Mucosa of descending colon (tissue), 3 donors: ENCODE measurements around the gene COL5A1. TPM values are rescaled to one million over a fixed set of nuclear protein-coding genes. Genes with fewer than 3 reads are reported as not detected.

Experiments used
- ATAC-seq: fragments of 200-7000 bp; cut with Tn5 transposase; one replicate; pipeline ENCODE4 v1.9.1; 2020; ENCODE audit warnings: mild to moderate bottlenecking, moderate library complexity
- DNase-seq, 3 donors: peaks; one replicate each; pipeline ENCODE4 v3.0.0-alpha.2; 2020
- H3K36me3 ChIP-seq: fragments of 200-600 bp; one replicate; pipeline ENCODE4 v1.8.0; 2021; ENCODE audit warnings: low read depth, mild to moderate bottlenecking
- H3K4me1 ChIP-seq: fragments of 200-600 bp; one replicate; pipeline ENCODE4 v1.8.0; 2021; ENCODE audit warnings: low read depth, mild to moderate bottlenecking
- H3K4me3 ChIP-seq: fragments of 200-600 bp; one replicate; pipeline ENCODE4 v1.8.0; 2021; ENCODE audit warnings: mild to moderate bottlenecking
- H3K9me3 ChIP-seq: fragments of 200-600 bp; one replicate; pipeline ENCODE4 v1.8.0; 2021; ENCODE audit warnings: mild to moderate bottlenecking
- intact Hi-C, 2 donors: fragments of 100-400 bp; cut with DNase I in 1 of 2; cut with micrococcal nuclease in 1 of 2; formaldehyde crosslinking; loops; one replicate each; pipeline versions ENCODE4 v1.11.0 to v1.11.1; 2022; cut with DNase I, micrococcal nuclease
- total RNA-seq, 3 donors: library from RNA; stranded (reverse); fragmentation: NEBNext Ultra II Directional in 2 of 3; extraction: Animal tissue kit (Norgen Biotek cat#: 25700) in 2 of 3; gene quantifications; one replicate each; pipeline versions ENCODE4 v1.2.1 to v1.2.4, GENCODE V29; 2021 to 2023
- TF ChIP-seq, protein P1 (sequence below): fragments of 200-600 bp; IDR thresholded peaks from one replicate; pipeline ENCODE4 v1.8.0; 2022; ENCODE audit warnings: antibody characterized with exemption, mild to moderate bottlenecking
- donor health status: DM: no; HTN: no; CAD: no; lungs with moderate emphysema.
- donor health status: DM: no; HTN: no; CAD: no.
- donor health status: DM: no; HTN: yes; CAD: no.

Gene COL5A1
- total RNA-seq, 3 donors from 2014 or later: 8.6 to 62.3 (median 22.2) TPM

DNA sequence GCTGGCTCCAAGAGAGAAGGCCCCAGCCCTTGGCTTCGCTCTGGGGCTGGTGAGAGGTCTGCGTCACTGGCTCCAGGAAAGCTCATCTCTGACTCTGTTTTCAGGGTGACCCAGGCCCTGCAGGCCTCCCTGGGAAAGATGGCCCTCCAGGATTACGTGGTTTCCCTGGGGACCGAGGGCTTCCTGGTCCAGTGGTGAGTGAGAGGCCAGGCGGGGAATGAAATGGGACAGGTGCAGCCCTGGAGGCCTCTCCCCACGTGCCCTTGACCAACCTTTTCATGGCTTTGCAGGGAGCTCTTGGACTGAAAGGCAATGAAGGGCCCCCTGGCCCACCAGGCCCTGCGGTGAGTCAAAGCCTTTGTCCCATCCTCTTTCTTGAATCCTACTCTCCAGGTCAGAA is 163.3 kb downstream of the COL5A1 start:
- TF ChIP-seq, protein P1, sequence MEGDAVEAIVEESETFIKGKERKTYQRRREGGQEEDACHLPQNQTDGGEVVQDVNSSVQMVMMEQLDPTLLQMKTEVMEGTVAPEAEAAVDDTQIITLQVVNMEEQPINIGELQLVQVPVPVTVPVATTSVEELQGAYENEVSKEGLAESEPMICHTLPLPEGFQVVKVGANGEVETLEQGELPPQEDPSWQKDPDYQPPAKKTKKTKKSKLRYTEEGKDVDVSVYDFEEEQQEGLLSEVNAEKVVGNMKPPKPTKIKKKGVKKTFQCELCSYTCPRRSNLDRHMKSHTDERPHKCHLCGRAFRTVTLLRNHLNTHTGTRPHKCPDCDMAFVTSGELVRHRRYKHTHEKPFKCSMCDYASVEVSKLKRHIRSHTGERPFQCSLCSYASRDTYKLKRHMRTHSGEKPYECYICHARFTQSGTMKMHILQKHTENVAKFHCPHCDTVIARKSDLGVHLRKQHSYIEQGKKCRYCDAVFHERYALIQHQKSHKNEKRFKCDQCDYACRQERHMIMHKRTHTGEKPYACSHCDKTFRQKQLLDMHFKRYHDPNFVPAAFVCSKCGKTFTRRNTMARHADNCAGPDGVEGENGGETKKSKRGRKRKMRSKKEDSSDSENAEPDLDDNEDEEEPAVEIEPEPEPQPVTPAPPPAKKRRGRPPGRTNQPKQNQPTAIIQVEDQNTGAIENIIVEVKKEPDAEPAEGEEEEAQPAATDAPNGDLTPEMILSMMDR: no peak
- intact Hi-C loops: no loop called here
- DNase-seq: no peak
- H3K9me3 ChIP-seq: no peaks in the 10 kb centered on the region
- no peak for ATAC-seq
- H3K36me3 ChIP-seq: no peaks in the 10 kb centered on the region
- no peaks in the 10 kb centered on the region for H3K4me1 ChIP-seq
- no peak overlapping the region for H3K4me3 ChIP-seq

DNA sequence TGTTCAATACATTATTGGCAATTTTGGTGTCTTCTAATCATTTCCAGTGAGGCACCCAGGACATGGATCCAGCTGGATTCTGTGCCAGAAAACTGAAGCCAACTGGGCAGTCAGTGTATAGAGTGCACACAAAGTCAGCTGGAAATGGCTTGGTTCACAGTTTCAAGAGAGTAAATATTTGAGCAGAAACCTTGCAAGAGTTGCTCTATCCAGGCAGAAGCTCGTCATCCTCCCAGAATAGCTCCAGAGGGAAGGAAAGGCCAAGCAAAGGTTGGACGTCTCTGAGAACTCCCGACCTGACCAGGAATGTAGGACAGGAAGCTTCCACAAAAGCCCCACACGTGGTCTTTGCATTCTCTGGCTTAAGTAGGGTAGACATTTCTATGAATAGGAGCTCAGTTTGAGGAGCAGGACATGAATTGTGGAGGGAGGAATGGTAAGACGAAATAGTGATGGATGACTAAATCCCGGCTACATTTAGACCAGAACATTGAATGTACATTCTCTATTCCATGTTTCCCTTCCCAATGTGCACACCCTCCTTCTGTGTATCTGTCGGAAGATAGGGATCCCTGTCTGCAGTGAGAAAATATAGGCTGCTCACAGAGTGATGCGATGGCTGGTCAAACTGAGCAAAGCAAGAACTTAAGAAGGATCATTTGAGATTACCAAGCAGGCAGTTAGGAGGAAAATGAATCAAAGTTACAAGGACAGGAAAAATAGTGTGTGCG is 166.3 kb downstream of the COL5A1 start:
- no peak for ATAC-seq
- Histone ChIP-seq H3K36me3 (no peaks in the 10 kb centered on the region), H3K4me1 (no peaks in the 10 kb centered on the region), H3K9me3 (no peaks in the 10 kb centered on the region), H3K4me3 (no peak overlapping the region)
- TF ChIP-seq, protein P1: no peak
- intact Hi-C loops: no loop called here
- no peak for DNase-seq

DNA sequence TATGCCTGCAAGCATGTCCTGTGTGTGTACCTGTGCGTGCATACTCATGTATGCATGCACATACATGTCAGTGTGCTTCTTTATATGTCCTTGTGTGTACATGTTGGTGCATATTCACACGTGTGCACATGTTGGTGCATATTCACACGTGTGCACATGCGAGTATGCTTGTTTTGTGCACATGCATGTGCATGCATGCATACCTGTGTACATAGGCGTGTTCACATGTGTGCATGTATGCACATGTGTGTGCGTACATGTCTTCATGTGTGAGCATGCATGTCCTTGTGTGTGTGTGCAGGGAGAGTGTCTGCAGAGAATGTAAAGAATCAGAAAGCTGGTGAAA is 166.8 kb downstream of the COL5A1 start:
- ATAC-seq: no peak
- H3K4me1 ChIP-seq: no peaks in the 10 kb centered on the region
- no peak overlapping the region for H3K4me3 ChIP-seq
- intact Hi-C loops: no loop called here
- H3K36me3 ChIP-seq: no peaks in the 10 kb centered on the region
- H3K9me3 ChIP-seq: no peaks in the 10 kb centered on the region
- DNase-seq: no peak
- TF ChIP-seq, protein P1: no peak

DNA sequence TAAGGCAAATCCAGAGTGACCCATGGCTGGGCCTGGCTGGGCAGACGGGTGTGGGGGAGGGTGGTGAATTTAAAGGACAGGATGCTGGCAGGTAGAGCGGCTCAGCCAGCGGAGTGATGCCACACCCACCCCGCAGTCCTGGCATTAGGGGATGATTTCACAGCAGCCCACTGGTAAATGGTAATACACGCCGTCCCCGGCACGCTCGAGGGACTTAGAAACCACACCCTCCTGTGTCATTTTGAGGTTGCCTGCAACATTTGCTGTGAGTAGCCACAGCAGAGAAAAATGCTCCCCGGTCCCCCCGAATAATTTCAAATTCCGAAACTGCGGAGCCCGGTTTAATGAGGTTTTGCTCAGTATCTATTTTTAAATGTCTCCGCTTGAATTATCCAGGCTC is 167.7 kb downstream of the COL5A1 start:
- DNase-seq (no peak), ATAC-seq (no peak)
- intact Hi-C loops: no loop called here
- Histone ChIP-seq H3K4me1 (no peaks in the 10 kb centered on the region), H3K9me3 (no peaks in the 10 kb centered on the region), H3K36me3 (no peaks in the 10 kb centered on the region), H3K4me3 (no peak overlapping the region)
- TF ChIP-seq, protein P1: no peak

DNA sequence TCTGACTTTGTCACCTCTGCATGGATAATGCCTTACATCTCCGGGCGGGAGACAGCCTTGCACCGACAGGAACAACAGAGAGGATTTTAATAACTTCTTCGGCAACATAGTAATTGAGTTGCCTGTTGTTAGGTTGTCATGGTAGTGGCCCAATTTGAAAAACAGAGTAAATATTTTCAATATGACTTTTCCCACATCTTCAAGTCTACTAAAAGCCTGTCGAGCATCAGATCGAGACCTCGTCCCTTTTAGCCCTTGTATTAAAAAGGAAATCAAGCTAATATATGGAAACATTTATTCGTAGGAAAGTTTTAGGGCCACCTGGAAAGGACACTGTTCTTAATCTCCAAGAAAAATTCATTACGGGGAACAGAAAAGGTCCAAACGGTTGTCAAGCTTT is 168.2 kb downstream of the COL5A1 start:
- H3K36me3 ChIP-seq: no peaks in the 10 kb centered on the region
- no peak overlapping the region for H3K4me3 ChIP-seq
- TF ChIP-seq, protein P1: no peak
- intact Hi-C loops: no loop called here
- ATAC-seq (no peak), DNase-seq (no peak)
- no peaks in the 10 kb centered on the region for H3K4me1 ChIP-seq
- no peaks in the 10 kb centered on the region for H3K9me3 ChIP-seq
